MCF 10A (cell line): ENCODE data around the gene NCAM1. TPM values are rescaled to one million over a fixed set of nuclear protein-coding genes. Genes with fewer than 3 reads are reported as not detected.

Source experiments
- BruUV-seq: library from RNA; stranded (reverse); fragments of 400-500 nt; replicated peaks from 2 replicates; lab custom pipeline; 2021; lab: Mats Ljungman, UMichigan
- CTCF ChIA-PET: fragments of 300-600 bp; sonication (Branson Sonifier 250); formaldehyde crosslinking; extraction: SDS; loops from one replicate; lab custom pipeline; 2021; ENCODE audit warnings: antibody characterized with exemption, inconsistent platforms; lab: Yijun Ruan, JAX
- POLR2A ChIA-PET: fragments of 300-600, 350-650 bp; sonication (Branson Sonifier 250); formaldehyde crosslinking; extraction: SDS; loops from one replicate; lab custom pipeline; 2020; ENCODE audit warnings: antibody characterized with exemption, inconsistent platforms; lab: Yijun Ruan, JAX
- DNase-seq: peaks from one replicate; pipeline ENCODE4 v3.0.0-alpha.2; 2018; ENCODE audit not compliant: unreplicated experiment
- H3K27ac Mint-ChIP-seq: one replicate; pipeline ENCODE4 v1.8.0; 2022; ENCODE audit warnings: mild to moderate bottlenecking, low read depth, mixed read lengths; ENCODE audit not compliant: unreplicated experiment
- H3K27me3 Mint-ChIP-seq: one replicate; pipeline ENCODE4 v1.8.0; 2022; ENCODE audit warnings: mixed read lengths; ENCODE audit not compliant: insufficient read depth, unreplicated experiment
- H3K36me3 Mint-ChIP-seq: one replicate; pipeline ENCODE4 v1.8.0; 2022; ENCODE audit warnings: mild to moderate bottlenecking, moderate library complexity, mixed read lengths; ENCODE audit not compliant: insufficient read depth, unreplicated experiment
- H3K4me1 Mint-ChIP-seq: one replicate; pipeline ENCODE4 v1.8.0; 2022; ENCODE audit warnings: mixed read lengths; ENCODE audit not compliant: insufficient read depth, unreplicated experiment
- H3K4me3 Mint-ChIP-seq: one replicate; pipeline ENCODE4 v1.8.0; 2022; ENCODE audit warnings: mild to moderate bottlenecking, moderate library complexity, mixed read lengths; ENCODE audit not compliant: unreplicated experiment
- H3K9me3 Mint-ChIP-seq: one replicate; pipeline ENCODE4 v1.8.0; 2022; ENCODE audit warnings: mixed read lengths; ENCODE audit not compliant: unreplicated experiment
- CTCF ChIP-seq: fragments of 200-600 bp; IDR thresholded peaks from one replicate; pipeline ENCODE4 v1.8.0; 2022; ENCODE audit warnings: antibody characterized with exemption, mild to moderate bottlenecking; ENCODE audit not compliant: unreplicated experiment
- intact Hi-C: fragments of 100-400 bp; cut with micrococcal nuclease; formaldehyde crosslinking; loops from 2 replicates; pipeline ENCODE4 v1.14.1; 2022
- total RNA-seq: library from RNA; stranded (reverse); gene quantifications from 2 replicates; pipeline ENCODE4 v1.2.3, GENCODE V29; 2022

Gene NCAM1
- total RNA-seq, 1 experiment from 2014 or later, result 0.19 TPM

- Mint-ChIP-seq H3K9me3 (no peaks in the 10 kb centered on the region), H3K27ac (no peak overlapping the region), H3K4me3 (no peak overlapping the region), H3K27me3 (peaks cover 11% of the 10 kb centered on the region), H3K36me3 (no peaks in the 10 kb centered on the region), H3K4me1 (no peaks in the 10 kb centered on the region)
- no peak for TF ChIP-seq CTCF
- intact Hi-C loops, result no loop called here
- DNase-seq, result no peak
- ChIA-PET CTCF (interaction anchor here (0.7 kb wide), 1 partner anchor 513 kb away, joined by 3 read pairs; no protein-coding TSS in a partner anchor), POLR2A (no interaction called here)
- BruUV-seq, result no TSS peak
Measured at GRCh38 chr11:113161711-113162591, 200.7 kb downstream of the NCAM1 start.

- POLR2A ChIA-PET, result no interaction called here
- no peaks in the 10 kb centered on the region for H3K4me1 Mint-ChIP-seq
- BruUV-seq, result no TSS peak
- H3K9me3 Mint-ChIP-seq, result no peaks in the 10 kb centered on the region
- no peak for TF ChIP-seq CTCF
- H3K27ac Mint-ChIP-seq, result no peak overlapping the region
- no peak for DNase-seq
- no peak overlapping the region for H3K4me3 Mint-ChIP-seq
- intact Hi-C loops, result no loop called here
- H3K27me3 Mint-ChIP-seq, result peaks cover 11% of the 10 kb centered on the region
- CTCF ChIA-PET, result interaction anchor here (0.7 kb wide), 1 partner anchor 163 kb away, joined by 3 read pairs; no protein-coding TSS in a partner anchor
- H3K36me3 Mint-ChIP-seq, result no peaks in the 10 kb centered on the region
Measured at GRCh38 chr11:113162592-113162962, 201.4 kb downstream of the NCAM1 start.

- Mint-ChIP-seq H3K9me3 (no peaks in the 10 kb centered on the region), H3K27me3 (peaks cover 5% of the 10 kb centered on the region), H3K27ac (no peak overlapping the region), H3K4me1 (no peaks in the 10 kb centered on the region), H3K4me3 (no peak overlapping the region), H3K36me3 (no peaks in the 10 kb centered on the region)
- ChIA-PET POLR2A (no interaction called here), CTCF (interaction anchor here (0.7 kb wide), 1 partner anchor 162 kb away, joined by 3 read pairs; no protein-coding TSS in a partner anchor)
- TF ChIP-seq CTCF, result no peak
- intact Hi-C loops, result no loop called here
- BruUV-seq, result no TSS peak
- DNase-seq, result no peak
Measured at GRCh38 chr11:113163291-113164030, 202.2 kb downstream of the NCAM1 start.

- no peak for TF ChIP-seq CTCF
- no peak for DNase-seq
- intact Hi-C loops, result no loop called here
- ChIA-PET POLR2A (interaction anchor here (0.6 kb wide), 1 partner anchor 376 kb away, joined by 3 read pairs; no protein-coding TSS in a partner anchor), CTCF (interaction anchor here (1.0 kb wide), 1 partner anchor 11 kb away, joined by 3 read pairs; no protein-coding TSS in a partner anchor)
- Mint-ChIP-seq H3K27ac (no peak overlapping the region), H3K27me3 (no peaks in the 10 kb centered on the region), H3K36me3 (no peaks in the 10 kb centered on the region), H3K9me3 (no peaks in the 10 kb centered on the region), H3K4me1 (no peaks in the 10 kb centered on the region), H3K4me3 (no peak overlapping the region)
- BruUV-seq, result no TSS peak
Measured at GRCh38 chr11:113166280-113166679, 205.1 kb downstream of the NCAM1 start.
